Measurements from ENCODE around the gene CECR2.

Gene CECR2

DNA sequence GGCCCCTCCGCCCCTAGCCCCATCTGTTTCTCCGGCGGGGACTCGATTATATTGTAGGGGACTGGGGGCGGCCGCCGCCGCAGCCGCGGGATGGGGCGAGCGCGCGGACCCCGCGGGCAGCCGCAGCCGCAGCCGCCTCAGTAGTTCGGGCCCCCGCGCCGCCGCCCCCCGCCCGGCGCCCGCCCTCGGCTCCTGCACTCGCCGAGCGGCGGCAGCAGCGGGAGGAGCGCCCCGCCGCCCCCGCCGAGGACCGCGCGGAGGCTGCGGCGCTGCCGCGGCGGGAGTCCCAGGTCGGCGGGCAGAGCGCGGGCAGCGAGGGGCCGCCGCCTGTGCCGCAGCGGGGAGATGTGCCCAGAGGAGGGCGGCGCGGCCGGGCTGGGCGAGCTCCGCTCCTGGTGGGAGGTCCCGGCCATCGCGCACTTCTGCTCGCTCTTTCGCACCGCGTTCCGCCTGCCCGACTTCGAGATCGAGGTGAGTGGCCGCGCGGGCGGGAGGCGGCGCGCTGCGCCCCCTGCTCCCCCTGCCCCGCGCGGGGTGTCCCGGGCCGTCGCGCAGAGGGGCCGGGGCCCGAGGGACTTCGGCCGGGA, at the start of gene CECR2:
CECR2 (plus strand) TSS at position 22 of the 587 bp plus-strand sequence; CDS start at position 346, 324 bp downstream.
- no peak for DNase-seq

DNA sequence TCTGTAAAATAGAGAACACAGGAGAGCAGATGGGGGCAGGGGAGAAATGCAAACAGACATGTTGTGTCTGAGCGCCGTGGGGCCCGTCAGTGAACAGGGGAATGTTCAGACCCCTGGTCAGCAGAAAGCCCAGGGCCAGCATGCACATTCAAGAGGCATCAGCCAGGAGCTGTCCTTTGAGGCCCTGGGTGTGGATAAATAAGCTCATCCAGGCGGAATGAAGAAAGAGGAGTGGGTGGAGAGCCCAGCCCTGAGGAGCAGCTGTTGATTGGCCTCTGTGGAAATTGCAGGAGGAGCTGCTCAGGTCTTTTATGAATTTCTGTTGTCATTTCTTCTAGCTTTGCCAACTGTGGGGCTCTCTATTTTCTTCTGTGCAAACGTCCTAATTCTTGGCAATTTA, 49.7 kb upstream of the CECR2 start:
- DNase-seq, result no peak

DNA sequence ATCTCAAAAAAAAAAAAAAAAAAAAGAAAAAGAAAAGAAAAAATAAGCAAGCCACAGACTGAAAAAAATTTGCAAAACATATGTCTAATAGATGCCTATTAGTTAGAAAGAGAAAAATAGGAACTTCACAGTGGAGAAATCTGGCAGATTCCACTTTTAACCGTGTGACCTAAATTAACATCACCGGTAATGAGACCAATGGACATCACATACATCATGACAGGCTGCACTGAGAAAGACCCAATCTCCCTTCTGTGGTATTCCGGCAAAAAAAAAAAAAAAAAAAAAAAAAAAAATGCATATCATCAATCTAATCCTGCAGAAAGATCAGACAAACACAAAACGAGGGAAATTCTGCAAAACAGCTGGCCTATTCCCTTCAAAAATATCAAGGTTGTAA, 46.7 kb upstream of the CECR2 start:
- no peak for DNase-seq

DNA sequence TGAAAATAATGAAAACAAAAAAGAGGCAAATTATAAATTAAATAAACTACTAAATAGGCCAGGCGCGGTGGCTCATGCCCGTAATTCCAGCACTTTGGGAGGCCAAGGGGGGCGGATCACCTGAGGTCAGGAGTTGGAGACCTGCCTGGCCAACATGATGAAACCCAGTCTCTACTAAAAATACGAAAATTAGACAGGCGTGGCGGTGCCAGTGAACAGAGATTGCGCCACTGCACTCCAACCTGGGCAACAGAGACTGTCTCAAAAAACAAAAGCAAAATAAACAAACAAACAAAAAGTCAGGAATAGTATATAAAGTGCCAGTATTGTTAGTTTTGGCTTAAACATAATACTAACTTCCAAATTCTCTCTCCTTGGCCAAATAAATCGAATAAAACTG, 37.6 kb upstream of the CECR2 start:
- no peak for DNase-seq

DNA sequence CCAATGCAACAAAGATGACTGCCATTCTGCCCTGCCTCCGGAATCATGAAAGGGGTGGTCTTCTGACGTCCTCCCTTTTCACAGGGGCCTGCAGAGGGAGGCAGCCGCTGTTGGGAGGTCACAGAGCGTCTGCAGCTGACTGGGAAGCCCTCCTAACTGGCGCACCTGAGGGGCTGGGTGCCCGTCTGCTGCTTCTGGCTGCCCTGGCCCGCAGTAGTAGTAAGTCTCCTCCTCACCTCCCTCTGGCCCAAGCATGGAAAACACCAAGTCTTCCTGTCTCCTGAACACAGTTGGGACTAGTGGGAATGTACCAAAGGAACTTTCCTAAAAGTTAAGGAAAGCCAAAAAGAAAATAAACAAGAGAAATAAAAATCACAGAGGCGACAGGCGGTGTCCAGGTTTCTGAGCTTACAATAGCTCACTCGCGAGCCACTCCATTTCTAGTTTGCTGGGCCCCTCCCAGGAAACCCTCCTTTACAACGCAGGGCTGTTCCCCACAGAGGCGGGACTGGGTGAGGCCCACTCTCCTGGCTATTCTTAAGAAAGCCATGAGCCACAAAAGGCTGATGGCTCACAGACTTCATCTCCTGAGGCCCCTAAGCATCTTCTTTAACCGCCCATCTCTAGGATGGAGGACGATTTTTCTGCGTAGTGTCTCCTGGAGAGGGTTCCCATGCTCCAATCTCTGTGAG, 37.0 kb upstream of the CECR2 start:
- DNase-seq, result no peak

DNA sequence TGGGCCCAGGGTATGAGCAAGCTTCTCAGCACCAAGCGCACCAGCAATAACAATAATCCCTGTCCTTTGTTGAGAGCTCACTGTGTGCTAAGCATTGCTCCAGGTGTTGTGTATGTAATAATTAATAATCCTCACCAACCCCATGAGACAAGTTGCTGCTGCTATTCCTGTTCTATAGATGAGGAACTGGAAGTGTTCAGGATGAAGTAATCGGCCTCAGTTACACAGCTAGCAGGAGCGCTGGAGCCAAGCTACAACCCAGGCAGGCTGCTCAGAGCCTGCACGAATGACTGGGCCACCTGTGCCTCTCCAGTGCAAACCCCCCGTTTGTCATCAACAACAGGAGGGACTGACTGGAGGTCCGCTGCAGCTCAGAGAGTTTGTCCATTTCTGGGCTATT, 35.2 kb upstream of the CECR2 start:
- no peak for DNase-seq

DNA sequence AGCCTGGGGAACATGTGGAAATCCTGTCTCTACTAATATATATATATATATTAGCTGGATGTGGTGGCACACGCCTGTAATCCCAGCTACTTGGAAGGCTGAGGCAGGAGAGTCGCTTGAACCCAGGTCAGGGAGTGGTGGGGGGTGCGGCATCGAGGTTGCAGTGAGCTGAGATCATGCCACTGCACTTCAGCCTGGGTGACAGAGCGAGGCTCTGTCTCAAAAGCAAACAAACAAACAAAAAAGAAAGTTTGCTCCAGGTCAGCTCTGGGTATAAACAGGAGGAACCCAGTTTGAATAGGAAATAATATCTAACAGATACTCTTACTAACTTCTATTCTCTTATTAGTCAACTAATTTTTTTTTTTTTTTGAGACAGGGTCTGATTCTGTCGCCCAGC, 34.3 kb upstream of the CECR2 start:
- no peak for DNase-seq

DNA sequence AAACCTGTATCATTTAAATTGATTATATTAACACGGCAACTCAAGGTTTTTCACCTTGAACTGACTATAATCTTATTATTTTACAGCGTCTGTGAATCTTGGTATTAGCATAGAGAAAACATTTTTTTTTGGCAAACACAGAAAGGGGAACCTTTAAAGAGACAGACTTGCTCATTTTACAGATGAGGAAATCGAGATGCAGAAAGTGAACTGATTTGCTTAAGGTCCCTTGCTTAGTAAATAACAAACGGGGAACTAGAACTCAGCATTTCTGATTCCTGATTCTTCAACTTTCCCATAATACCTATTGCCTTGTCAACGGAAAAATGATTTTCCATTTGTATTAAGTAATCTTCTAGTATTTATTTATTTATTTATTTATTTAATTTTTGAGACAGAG, 33.2 kb upstream of the CECR2 start:
- no peak for DNase-seq

DNA sequence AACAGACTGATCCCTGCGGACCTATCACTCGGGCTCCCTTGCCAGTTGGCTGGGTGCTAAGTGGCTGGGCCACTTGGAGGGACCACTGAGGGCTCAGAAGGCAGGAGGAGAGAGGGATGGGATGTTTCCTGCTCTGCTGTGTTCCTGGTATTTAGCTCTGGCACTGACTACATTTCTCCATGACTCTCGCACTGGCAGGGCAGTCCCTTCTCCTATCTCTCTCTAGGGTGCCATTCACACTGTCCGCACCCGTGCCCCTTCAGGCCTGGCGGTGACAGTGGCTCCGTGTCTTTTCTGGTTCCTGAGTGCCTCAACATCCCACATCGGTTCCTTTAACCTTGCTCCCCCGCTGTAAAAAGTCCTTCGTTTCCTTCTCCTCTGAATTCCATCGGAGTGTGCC, 31.6 kb upstream of the CECR2 start:
- DNase-seq, result no peak

DNA sequence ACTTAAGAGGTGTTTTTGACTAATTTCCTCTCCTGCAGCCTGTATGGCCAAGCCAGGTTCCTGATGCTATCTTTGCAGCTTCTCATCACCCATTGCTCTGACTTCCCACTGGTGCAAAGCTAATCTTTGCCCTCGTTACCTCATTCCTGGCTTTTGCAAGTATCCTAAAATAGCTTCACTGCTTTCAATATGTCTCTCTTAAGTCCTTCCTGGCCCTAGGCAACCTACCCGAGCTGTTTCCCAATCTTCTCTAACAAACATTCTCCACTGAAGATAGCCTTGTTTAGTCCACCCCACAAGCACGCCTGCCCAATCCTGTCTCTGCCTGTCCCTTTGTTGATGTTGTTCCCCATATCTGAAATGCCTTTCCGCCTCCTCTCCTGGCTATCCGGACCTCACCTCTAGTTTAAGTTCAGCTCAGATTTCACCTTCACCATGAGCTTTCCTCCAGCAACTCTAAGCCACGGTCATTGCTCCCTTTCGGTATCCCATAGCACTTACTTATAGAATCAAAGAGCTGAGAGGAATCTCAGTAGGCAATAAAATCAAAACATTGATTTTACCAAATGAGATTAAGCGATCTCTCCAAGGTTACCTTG, 30.1 kb upstream of the CECR2 start:
- DNase-seq, result no peak

DNA sequence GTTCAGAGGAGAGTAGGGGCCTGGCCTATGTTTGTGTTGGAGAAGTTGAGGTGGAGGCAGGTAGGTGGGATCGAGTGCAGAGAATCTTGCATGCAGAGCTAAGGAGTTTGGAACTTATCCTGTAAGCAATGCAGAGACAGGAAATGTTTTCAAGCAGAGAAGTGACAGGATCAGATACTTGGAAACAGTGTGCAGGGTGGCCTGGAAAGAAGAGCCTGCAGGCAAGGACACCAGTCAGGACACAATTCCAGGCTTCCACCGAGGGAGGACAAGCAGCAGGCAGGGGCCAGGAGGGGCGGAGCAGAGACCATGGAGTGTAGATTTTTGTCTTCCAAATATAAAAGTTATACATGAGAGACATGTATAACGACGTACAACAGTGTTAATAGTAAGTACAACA, 26.9 kb upstream of the CECR2 start:
- DNase-seq, result no peak

DNA sequence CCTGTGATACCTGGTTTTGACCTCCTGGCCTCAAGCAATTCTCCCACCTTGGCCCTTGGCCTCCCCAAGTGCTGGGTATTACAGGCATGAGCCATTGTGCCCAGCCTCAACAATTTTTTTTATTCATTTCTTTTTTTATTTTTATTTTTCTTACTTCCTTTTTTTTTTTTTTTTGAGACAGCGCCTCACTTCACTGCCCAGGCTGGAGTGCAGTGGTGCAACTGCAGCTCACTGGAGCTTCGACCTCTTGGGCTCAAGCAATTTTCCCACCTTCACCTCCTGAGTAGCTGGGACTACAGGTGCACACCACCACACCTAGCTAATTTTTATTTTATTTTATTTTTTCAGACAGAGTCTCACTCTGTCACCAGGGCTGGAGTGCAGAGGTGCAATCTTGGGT, 25.5 kb upstream of the CECR2 start:
- no peak for DNase-seq

DNA sequence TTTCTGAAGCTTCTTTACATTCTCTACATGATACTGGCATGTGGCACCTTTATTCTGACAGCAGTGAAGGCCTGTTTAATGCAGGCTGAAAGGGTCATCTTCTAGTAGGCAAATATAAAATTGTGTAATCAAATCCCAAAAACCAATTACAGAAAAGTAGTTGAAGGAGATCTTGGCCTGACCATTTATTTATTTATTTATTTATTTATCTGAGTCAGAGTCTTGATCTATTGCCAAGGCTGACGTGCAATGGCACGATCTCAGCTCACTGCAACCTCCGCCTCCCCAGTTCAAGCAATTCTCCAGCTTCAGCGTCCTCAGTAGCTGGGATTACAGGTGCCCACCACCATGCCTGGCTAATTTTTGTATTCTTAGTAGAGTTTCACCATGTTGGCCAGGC, 22.7 kb upstream of the CECR2 start:
- no peak for DNase-seq

DNA sequence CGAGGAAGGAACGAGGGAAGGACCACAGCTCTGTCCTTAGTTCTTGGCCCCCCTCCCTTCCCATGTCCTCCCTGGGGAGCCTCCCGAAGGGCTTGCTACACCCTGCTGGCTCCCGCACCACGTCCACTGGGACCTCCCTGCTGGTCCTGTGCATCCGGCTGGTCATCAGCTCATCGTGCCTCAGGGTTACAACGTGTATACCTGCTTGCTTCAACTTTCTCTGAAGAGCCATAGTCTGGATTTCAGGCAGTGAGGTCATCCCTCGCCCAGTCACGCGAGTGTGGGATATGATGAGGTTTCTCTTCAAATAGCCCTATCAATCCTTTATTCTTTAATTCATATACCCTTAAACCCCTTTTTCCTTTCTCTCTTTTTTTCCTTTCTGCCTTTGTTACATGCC, 21.5 kb upstream of the CECR2 start:
- DNase-seq, result no peak

DNA sequence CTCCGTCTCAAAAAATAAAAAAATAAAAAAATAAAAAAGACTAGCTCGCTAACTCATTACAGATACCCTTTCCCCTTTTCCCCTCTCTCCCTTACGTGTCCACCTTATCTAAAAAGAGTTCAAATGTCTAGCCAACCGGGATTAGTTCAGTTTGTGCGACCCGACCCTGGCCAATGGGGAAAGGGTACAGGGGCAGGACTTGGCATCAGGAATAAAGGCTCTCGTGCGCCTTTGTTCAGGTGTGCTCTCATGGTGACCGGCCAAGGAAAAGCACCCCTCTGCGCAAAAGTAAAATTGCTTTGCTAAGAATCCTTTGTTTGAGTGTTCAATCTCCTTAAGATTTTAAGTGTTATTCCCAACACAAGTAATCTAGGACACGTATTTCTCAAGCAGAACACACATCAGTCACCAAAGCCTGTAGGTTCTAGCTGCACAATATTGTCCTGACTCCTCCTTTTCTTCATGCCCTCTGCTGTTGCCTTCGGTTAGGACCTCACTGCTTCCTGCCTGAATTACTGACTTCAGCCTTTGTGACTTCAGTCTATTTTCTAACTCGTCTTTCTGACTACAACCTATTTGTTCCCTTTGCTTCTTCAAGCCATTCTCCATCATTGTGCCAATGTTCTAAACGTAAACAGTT, 20.7 kb upstream of the CECR2 start:
- DNase-seq, result no peak

DNA sequence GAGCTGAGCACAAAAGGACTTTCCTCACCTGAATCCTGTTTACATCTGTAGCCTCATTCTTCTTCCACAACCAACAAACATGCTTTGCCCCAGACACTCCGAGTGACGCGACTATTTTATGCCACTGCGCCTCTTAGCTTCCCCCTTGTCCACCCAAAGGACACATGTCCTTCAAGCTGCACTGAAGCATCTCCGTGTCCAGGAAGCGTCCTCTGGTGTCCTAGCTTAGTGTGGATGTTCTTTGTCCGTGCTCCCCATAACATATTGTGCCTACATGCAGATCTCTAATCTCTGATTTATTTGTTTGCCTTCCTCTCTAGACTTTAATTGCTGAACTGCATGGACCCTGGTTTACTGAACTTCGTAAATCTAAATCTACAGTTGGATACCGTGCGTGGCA, 20.1 kb upstream of the CECR2 start:
- no peak for DNase-seq

DNA sequence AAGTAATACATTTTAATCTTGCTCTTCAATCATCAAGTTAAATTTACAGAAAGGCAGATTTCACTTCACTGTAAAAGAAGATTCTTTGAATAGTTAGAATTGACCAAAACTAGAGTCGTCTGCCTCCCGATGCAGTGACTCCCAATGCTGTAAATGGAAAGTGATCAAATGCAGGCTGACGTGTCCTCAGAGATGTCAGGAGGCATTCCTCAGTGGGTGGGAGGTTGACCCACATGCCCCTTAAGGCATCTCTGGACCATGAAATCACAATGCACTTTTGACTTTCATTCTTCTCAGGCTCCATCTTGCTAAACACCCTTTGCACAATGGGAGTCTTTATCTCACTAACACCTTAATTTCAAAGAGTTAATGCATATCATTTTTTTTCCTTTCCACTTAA, 19.0 kb upstream of the CECR2 start:
- DNase-seq, result no peak

DNA sequence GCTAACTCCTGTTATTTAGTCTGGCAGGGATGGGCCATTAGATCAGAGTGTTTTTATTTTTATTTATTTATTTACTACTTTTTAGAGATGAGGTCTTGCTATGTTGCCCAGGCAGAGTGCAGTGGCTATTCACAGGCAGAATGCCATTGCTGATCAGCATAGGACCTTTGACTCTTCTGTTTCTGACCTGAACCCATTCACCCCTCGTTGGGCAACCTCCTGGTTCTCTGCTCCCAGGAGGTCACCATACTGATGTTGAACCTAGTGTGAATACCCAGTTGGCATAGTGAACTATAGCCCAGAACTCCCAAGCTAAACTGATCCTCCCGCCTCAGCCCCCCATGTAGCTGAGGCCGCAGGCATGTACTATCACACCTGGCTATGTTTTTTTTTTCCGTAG, 16.5 kb upstream of the CECR2 start:
- DNase-seq, result no peak

DNA sequence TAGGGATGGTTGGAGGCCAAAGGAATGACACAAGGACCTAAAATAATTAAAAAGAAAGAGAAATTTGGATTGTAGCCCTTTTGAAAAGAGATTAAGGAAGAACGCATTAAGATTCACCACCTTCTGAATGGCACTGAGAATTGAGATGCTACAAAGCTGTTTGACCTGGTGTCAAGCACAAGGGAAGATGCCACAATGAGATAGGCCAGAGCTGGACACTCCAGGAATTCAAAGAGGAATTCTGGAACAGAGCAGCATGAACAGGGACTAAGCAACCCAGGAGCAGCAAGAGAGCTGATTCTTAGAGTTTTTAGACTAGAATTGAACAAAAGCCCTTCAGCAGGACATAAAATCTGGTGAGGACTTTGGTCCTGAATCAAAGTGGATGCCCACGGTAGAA, 11.6 kb upstream of the CECR2 start:
- no peak for DNase-seq

DNA sequence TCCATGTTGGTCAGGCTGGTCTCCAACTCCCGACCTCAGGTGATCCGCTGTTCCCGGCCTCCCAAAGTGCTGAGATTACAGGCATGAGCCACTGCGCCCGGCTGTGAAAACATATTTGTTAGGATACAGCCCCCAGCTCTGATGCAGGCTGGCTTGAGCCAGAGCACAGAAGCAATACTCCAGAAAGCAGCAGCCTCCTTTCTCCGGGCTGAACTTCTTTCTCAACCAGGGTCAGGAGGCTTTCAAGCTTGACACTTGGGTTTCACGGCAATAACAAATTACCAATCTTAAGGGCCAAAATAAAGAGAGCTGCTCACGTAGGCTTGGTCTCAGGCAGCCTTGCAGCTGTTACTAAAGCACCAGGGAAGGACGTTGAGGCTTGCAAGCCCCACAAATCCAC, 10.8 kb upstream of the CECR2 start:
- no peak for DNase-seq

DNA sequence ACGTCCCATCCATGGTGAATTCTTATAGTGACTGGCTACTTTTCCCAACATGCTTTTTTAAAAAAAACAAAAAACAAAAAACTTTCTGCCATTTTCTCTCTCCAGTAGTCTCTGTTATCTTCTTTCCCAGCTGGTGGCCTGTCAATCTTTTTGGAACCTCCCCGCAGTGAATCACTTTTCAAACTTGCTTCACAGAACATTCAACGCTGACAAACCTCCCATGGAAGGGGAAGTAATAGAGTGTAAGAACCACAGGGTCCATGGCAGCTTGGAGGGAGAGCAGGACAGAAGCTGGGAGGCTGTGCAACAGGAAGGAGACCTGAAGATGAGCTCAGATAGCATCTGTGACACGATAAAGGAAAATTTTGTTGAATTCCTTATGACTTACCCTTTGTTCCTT, 9.8 kb upstream of the CECR2 start:
- DNase-seq, result no peak

DNA sequence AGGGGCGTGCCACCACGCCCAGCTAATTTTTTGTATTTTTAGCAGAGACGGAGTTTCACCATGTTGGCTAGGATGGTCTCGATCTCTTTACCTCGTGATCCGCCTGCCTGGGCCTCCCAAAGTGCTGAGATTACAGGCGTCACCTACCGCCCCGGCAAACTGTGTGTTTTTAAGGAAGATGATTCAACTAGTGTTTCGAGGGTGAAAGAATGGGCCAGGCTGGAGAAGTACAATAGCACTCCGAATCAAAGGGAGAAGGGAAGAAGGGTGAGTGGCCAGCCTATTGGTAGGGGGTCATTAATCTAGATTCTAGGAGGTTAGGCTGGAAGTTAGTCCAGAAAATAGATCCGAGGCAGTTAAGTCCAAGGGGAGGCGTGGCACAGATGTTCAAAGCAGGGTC, 2.9 kb upstream of the CECR2 start:
- DNase-seq, result no peak

DNA sequence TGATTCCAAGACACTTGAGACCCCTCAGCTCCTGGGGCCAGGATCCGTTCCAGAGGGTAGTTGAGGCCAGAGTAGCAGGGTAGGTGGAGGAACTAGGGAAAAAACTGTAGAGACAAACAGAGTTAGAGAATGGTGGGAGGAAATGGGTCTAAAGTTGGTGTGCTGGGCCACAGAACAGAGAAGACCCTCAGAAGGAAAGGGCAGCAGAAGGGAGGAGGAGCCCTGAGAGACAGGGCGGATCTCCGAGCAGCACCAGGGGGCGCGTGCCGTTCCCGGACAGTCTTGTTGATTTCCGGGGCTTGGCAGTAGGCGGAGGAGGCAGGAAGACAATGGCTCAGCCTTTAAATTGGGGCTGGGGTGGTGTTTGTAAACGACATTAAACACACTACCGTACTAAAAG, 2.4 kb upstream of the CECR2 start:
- DNase-seq, result no peak

DNA sequence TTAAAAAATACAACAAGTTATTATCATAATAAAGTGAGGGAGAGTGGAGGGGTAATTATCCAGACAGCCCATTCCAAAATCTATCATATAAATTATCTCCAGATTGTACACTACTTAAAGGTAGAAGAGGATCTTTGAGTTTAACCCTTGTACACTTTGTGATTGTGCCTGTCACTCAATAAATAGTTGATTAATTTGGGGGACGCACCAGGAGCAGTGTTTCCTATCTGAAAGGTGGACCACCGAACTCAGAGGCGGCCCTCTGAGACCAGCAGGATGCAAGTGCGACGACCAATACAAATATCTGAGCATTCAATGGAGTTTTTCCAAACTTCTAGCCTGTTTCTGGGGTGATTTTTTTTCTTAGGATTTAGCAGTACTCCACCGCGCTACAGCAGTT, 1.1 kb upstream of the CECR2 start:
- DNase-seq, result no peak

Measured in NCI-H1048 (cell line).